Activated CD4-positive, CD25-positive, alpha-beta regulatory T cell treated with anti-CD3 and anti-CD28 coated beads, Interleukin-2, amount 50 U/mL, for 72 hours (primary cell): ENCODE data around the gene CCDC134.
"Not testable (repeated sequence)": the region's sequence is repeated elsewhere in the genome, so short reads cannot be mapped to it uniquely, and the experiment has no call there.

Experiments
- DNase-seq: peaks from one replicate; pipeline ENCODE4 v3.0.0; 2021

The CCDC134 gene

GRCh38 chr22:41845380-41846267 is 45.1 kb downstream of the CCDC134 start:
- no peak for DNase-seq

- DNase-seq, result no peak
Observed at GRCh38 chr22:41846268-41846987, 45.9 kb downstream of the CCDC134 start.

GRCh38 chr22:41847300-41847699 is 46.8 kb downstream of the CCDC134 start:
- DNase-seq, result no peak

- no peak for DNase-seq
Observed at GRCh38 chr22:41848468-41848867, 48.0 kb downstream of the CCDC134 start.

- no peak for DNase-seq
Observed at GRCh38 chr22:41856469-41856868, 56.0 kb downstream of the CCDC134 start.

- peak; percentile 65 for DNase-seq
Observed at GRCh38 chr22:41857155-41857859, 56.8 kb downstream of the CCDC134 start.

GRCh38 chr22:41857860-41858199 is 57.4 kb downstream of the CCDC134 start:
- no peak for DNase-seq

- peak; percentile 50 for DNase-seq
Observed at GRCh38 chr22:41862160-41862529, 61.7 kb downstream of the CCDC134 start.

GRCh38 chr22:41862530-41863266 is 62.2 kb downstream of the CCDC134 start:
- DNase-seq, result peak; percentile 64

- DNase-seq, result no peak
Observed at GRCh38 chr22:41863472-41863871, 63.0 kb downstream of the CCDC134 start.

GRCh38 chr22:41868556-41868955 is 68.1 kb downstream of the CCDC134 start:
- DNase-seq, result no peak

- not testable (repeated sequence) for DNase-seq
Observed at GRCh38 chr22:41870081-41870480, 69.6 kb downstream of the CCDC134 start.

GRCh38 chr22:41870786-41871185 is 70.3 kb downstream of the CCDC134 start:
- DNase-seq, result no peak

- no peak for DNase-seq
Observed at GRCh38 chr22:41873391-41873790, 72.9 kb downstream of the CCDC134 start.

- DNase-seq, result no peak
Observed at GRCh38 chr22:41874090-41874489, 73.6 kb downstream of the CCDC134 start.

- no peak for DNase-seq
Observed at GRCh38 chr22:41875531-41876270, 75.2 kb downstream of the CCDC134 start.
